Endothelial cell of umbilical vein (primary cell): ENCODE data around the gene GUK1. TPM values are rescaled to one million over a fixed set of nuclear protein-coding genes. Genes with fewer than 3 reads are reported as not detected.

Source experiments
- BruUV-seq: library from RNA; stranded (reverse); fragments of 400-500 nt; replicated peaks from 2 replicates; lab custom pipeline; 2021; lab: Mats Ljungman, UMichigan
- CTCF ChIA-PET: fragments of 300-600, 350-600 bp; sonication (Branson Sonifier 250); formaldehyde crosslinking; loops from one replicate; lab custom pipeline; 2021; ENCODE audit warnings: antibody characterized with exemption, inconsistent platforms; lab: Charles Lee
- POLR2A ChIA-PET: fragments of 300-600, 350-600 bp; sonication (Branson Sonifier 250); formaldehyde crosslinking; loops from one replicate; lab custom pipeline; 2021; ENCODE audit warnings: antibody characterized with exemption, inconsistent platforms; lab: Charles Lee
- DNase-seq: peaks from one replicate; pipeline ENCODE4 v3.0.0-alpha.2; 2011; ENCODE audit warnings: low read depth, low spot score
- FAIRE-seq: peaks from 2 replicates; lab custom pipeline; 2011; peaks lifted over from hg19 to GRCh38; lab: Jason Lieb, UNC
- H2AFZ ChIP-seq: 2 replicates; pipeline ENCODE4 v1.6.0; 2012; ENCODE audit warnings: low read depth, low read length, control low read depth, inconsistent platforms
- H3K27ac ChIP-seq: 2 replicates; pipeline ENCODE4 v1.5.1; 2011; ENCODE audit warnings: low read depth, mild to moderate bottlenecking, control low read depth, low read length, moderate library complexity; ENCODE audit not compliant: insufficient read depth
- H3K27me3 ChIP-seq, 2 experiments: 2 replicates each; pipeline versions ENCODE4 v1.6.0 to v1.6.1; 2011; ENCODE audit warnings: low read length in 2 of 2, mixed read lengths in 1 of 2; ENCODE audit not compliant: control insufficient read depth in 2 of 2, insufficient read depth in 2 of 2
- H3K36me3 ChIP-seq, 2 experiments: 2 replicates in 1 of 2; 3 replicates in 1 of 2; pipeline ENCODE4 v1.5.1; 2011; ENCODE audit warnings: low read length in 2 of 2, mild to moderate bottlenecking in 1 of 2, moderate library complexity in 1 of 2; ENCODE audit not compliant: control insufficient read depth in 2 of 2, insufficient read depth in 2 of 2; ENCODE audit errors: extremely low read depth in 1 of 2
- H3K4me1 ChIP-seq: 3 replicates; pipeline ENCODE4 v1.5.1; 2011; ENCODE audit warnings: mild to moderate bottlenecking, low read length; ENCODE audit not compliant: control insufficient read depth, insufficient read depth; ENCODE audit errors: extremely low read depth
- H3K4me2 ChIP-seq: 2 replicates; pipeline ENCODE4 v1.6.1; 2011; ENCODE audit warnings: low read length, control low read depth, mixed read lengths; ENCODE audit not compliant: insufficient read depth
- H3K4me3 ChIP-seq, 3 experiments: fragments of 200-600 bp in 1 of 3; sonication (generic), shearing (Covaris generic) in 1 of 3; replicated peaks in 1 of 3; 2 replicates each; pipeline ENCODE4 v1.5.1; 2011 to 2016; ENCODE audit warnings: control low read depth in 3 of 3, low read length in 3 of 3, mild to moderate bottlenecking in 2 of 3, inconsistent platforms in 1 of 3, low read depth in 1 of 3, moderate library complexity in 1 of 3; ENCODE audit not compliant: insufficient read depth in 1 of 3
- H3K79me2 ChIP-seq: 2 replicates; pipeline ENCODE4 v1.6.0; 2012; ENCODE audit warnings: low read length, inconsistent platforms; ENCODE audit not compliant: control insufficient read depth, insufficient read depth
- H3K9ac ChIP-seq: replicated peaks from 2 replicates; pipeline ENCODE3; 2011; ENCODE audit warnings: low read length, control low read depth; ENCODE audit not compliant: insufficient read depth; ENCODE audit errors: extremely low read depth
- H3K9me1 ChIP-seq: replicated peaks from 3 replicates; pipeline ENCODE4 v1.6.0; 2011; ENCODE audit warnings: mild to moderate bottlenecking, low read length; ENCODE audit not compliant: control insufficient read depth, insufficient read depth; ENCODE audit errors: extremely low read depth
- H3K9me3 ChIP-seq: replicated peaks from 2 replicates; pipeline ENCODE4 v1.5.1; 2012; ENCODE audit warnings: low read length, inconsistent platforms; ENCODE audit not compliant: control insufficient read depth, insufficient read depth
- H4K20me1 ChIP-seq: replicated peaks from 2 replicates; pipeline ENCODE3; 2011; ENCODE audit warnings: mild to moderate bottlenecking, low read length; ENCODE audit not compliant: control insufficient read depth, insufficient read depth; ENCODE audit errors: extremely low read depth
- CTCF ChIP-seq, 2 donors: IDR thresholded peaks; 1 replicate in 1 of 2; 2 replicates in 1 of 2; pipeline ENCODE4 v1.5.1; 2011; ENCODE audit warnings: low read length in 2 of 2, mild to moderate bottlenecking in 2 of 2, moderate library complexity in 2 of 2, control low read depth in 1 of 2, inconsistent platforms in 1 of 2, low read depth in 1 of 2; ENCODE audit not compliant: insufficient read depth in 1 of 2; ENCODE audit errors: extremely low read depth in 1 of 2
- FOS ChIP-seq: IDR thresholded peaks from 2 replicates; pipeline ENCODE4 v1.6.1; 2011; ENCODE audit warnings: mild to moderate bottlenecking, low read length, moderate library complexity, borderline replicate concordance; ENCODE audit not compliant: insufficient read depth
- MYC ChIP-seq: IDR thresholded peaks from one replicate; pipeline ENCODE4 v1.6.1; 2011; ENCODE audit warnings: mild to moderate bottlenecking, low read depth, low read length
- dilution Hi-C: fragments of 300-500 bp; cut with MboI; formaldehyde crosslinking; loops from one replicate; pipeline ENCODE4 v1.15.0; 2019; ENCODE audit warnings: low sequenced_read_pairs; ENCODE audit not compliant: extremely low pct_ligation_motif_present
- intact Hi-C: fragments of 100-400 bp; cut with micrococcal nuclease; formaldehyde crosslinking; loops from one replicate; pipeline ENCODE4 v1.10.0; 2022
- polyA plus RNA-seq, 4 experiments: library from polyadenylated mRNA; depleted of rRNA in 3 of 4; stranded (reverse) in 3 of 4; unstranded in 1 of 4; fragments of >200 nt; gene quantifications; 2 replicates each; pipeline versions ENCODE4 v1.2.1 to v1.2.3, GENCODE V29; 2011 to 2012; ENCODE audit warnings: missing spikeins in 1 of 4
- total RNA-seq: library from RNA; stranded (reverse); gene quantifications from 2 replicates; pipeline ENCODE4 v1.2.3, GENCODE V29; 2021

Gene GUK1
- total and polyA plus RNA-seq, 2 donors (not counting 3 experiments of a cell fraction or from before 2014, with no cell fraction given), result 239 to 742 TPM

- H3K9me3 ChIP-seq, result no peaks in the 10 kb centered on the region
- no TSS peak for BruUV-seq
- DNase-seq (no peak), FAIRE-seq (peak; percentile 49)
- H4K20me1 ChIP-seq, result no peaks in the 10 kb centered on the region
- ChIA-PET POLR2A (no interaction called here), CTCF (interaction anchor here (0.9 to 2.0 kb wide), 4 partner anchors 14 to 181 kb away, joined by 3 to 7 read pairs (median 4); no protein-coding TSS in a partner anchor)
- dilution Hi-C loops, result loop anchor here (10.0 kb wide), 1 partner anchor 56 kb away; no protein-coding TSS in a partner anchor
- H3K4me1 ChIP-seq, result no peaks in the 10 kb centered on the region
- TF ChIP-seq MYC, result no peak
- TF ChIP-seq FOS, result peak; percentile 8
- TF ChIP-seq CTCF (IDR thresholded peaks at IDR 0.05; ENCODE audit: extremely low read depth in 1 of 2, insufficient read depth in 1 of 2, low read depth in 1 of 2, low read length in 2 of 2), result peak in 1 of 2 donors; percentile 24
- no peak overlapping the region for H3K9ac ChIP-seq
- no peak overlapping the region for H3K4me3 ChIP-seq
- H3K27ac ChIP-seq, result no peak overlapping the region
- intact Hi-C loops, result loop anchor here (2.0 kb wide), 1 partner anchor 50 kb away; no protein-coding TSS in a partner anchor
- H3K79me2 ChIP-seq, result no peaks in the 10 kb centered on the region
- H3K27me3 ChIP-seq, result no peaks in the 10 kb centered on the region
- H3K9me1 ChIP-seq, result no peaks in the 10 kb centered on the region
- peaks cover 0 to 7% of the 10 kb centered on the region in 2 experiments for H3K36me3 ChIP-seq
- H2AFZ ChIP-seq, result no peak overlapping the region
- no peak overlapping the region for H3K4me2 ChIP-seq
Observed at GRCh38 chr1:228180271-228180958, 40.3 kb downstream of the GUK1 start.
